GM12864 (cell line): ENCODE data around the gene WBP2NL.

Experiments
- DNase-seq: peaks from one replicate; pipeline ENCODE4 v3.0.0-alpha.2; 2011; ENCODE audit warnings: low read depth
- H3K4me3 ChIP-seq: 2 replicates; pipeline ENCODE4 v1.5.1; 2011; ENCODE audit warnings: mild to moderate bottlenecking, low read depth, low read length, control low read depth
- TF ChIP-seq, protein P1 (sequence below): IDR thresholded peaks from 2 replicates; pipeline ENCODE4 v1.5.1; 2011; ENCODE audit warnings: low read depth, mild to moderate bottlenecking, moderate library complexity, low read length, control low read depth, inconsistent platforms; ENCODE audit errors: missing control alignments

The WBP2NL gene

DNA sequence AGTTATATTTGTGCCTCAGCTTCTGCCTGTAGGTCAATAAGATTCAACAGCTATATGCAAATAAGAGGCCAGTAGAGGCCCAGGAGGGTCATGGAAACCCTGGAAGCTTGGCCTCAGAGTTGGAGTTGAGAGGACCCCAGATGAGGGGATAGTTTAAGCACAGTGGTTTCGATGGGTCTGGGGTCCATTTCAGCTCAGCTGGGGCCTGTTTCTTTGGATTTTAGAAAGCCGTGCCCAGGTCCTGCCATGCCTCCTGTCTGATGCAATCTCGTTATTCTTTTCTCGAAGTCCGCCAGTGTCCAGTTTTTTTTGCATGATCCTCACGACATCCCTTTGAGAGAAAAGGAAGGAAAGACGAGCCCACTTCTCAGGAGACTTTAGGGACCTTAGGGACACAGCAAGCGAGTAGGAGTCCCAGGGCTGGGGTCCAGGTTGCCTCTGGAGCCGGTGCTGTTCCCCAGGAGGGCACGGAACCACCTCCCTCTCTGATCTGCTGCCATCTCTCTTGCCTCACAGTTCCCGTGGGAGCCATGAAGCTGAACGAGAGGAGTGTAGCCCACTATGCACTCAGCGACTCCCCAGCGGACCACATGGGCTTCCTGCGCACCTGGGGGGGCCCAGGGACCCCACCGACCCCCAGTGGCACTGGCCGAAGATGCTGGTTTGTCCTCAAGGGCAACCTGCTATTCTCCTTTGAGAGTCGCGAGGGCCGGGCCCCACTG, 78.3 kb downstream of the WBP2NL start:
- TF ChIP-seq, protein P1, sequence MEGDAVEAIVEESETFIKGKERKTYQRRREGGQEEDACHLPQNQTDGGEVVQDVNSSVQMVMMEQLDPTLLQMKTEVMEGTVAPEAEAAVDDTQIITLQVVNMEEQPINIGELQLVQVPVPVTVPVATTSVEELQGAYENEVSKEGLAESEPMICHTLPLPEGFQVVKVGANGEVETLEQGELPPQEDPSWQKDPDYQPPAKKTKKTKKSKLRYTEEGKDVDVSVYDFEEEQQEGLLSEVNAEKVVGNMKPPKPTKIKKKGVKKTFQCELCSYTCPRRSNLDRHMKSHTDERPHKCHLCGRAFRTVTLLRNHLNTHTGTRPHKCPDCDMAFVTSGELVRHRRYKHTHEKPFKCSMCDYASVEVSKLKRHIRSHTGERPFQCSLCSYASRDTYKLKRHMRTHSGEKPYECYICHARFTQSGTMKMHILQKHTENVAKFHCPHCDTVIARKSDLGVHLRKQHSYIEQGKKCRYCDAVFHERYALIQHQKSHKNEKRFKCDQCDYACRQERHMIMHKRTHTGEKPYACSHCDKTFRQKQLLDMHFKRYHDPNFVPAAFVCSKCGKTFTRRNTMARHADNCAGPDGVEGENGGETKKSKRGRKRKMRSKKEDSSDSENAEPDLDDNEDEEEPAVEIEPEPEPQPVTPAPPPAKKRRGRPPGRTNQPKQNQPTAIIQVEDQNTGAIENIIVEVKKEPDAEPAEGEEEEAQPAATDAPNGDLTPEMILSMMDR = no peak
- DNase-seq = no peak
- no peak overlapping the region for H3K4me3 ChIP-seq

DNA sequence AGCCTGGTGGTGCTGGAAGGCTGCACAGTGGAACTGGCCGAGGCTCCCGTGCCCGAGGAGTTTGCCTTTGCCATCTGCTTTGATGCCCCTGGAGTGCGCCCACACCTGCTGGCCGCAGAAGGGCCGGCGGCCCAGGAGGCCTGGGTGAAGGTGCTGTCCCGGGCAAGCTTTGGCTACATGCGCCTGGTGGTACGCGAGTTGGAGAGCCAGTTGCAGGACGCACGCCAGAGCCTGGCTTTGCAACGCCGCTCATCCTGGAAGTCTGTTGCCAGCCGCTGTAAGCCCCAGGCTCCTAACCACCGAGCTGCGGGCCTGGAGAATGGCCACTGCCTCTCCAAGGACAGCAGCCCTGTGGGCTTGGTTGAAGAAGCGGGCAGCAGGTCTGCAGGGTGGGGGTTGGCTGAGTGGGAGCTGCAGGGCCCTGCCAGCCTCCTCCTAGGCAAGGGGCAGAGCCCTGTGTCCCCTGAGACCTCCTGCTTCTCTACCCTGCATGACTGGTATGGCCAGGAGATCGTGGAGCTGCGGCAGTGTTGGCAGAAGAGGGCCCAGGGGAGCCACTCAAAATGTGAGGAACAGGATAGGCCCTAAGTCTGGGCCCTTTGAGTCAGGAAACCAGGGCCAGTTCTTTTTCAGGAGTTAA, 79.0 kb downstream of the WBP2NL start:
- no peak for DNase-seq
- H3K4me3 ChIP-seq = no peak overlapping the region
- TF ChIP-seq, protein P1 = no peak
